ENCODE results near the gene KCNJ6.

Gene KCNJ6

GRCh38 chr21:37861561-37861960, 54.7 kb downstream of the KCNJ6 start:
- TF ChIP-seq, protein P1, sequence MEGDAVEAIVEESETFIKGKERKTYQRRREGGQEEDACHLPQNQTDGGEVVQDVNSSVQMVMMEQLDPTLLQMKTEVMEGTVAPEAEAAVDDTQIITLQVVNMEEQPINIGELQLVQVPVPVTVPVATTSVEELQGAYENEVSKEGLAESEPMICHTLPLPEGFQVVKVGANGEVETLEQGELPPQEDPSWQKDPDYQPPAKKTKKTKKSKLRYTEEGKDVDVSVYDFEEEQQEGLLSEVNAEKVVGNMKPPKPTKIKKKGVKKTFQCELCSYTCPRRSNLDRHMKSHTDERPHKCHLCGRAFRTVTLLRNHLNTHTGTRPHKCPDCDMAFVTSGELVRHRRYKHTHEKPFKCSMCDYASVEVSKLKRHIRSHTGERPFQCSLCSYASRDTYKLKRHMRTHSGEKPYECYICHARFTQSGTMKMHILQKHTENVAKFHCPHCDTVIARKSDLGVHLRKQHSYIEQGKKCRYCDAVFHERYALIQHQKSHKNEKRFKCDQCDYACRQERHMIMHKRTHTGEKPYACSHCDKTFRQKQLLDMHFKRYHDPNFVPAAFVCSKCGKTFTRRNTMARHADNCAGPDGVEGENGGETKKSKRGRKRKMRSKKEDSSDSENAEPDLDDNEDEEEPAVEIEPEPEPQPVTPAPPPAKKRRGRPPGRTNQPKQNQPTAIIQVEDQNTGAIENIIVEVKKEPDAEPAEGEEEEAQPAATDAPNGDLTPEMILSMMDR (conservative IDR thresholded peaks at IDR 0.05; ENCODE audit: low read depth, low read length): no peak
- H3K4me3 ChIP-seq (ENCODE audit: low read depth, low read length): no peak overlapping the region
- DNase-seq (ENCODE audit: low read depth): no peak

GRCh38 chr21:37860416-37860815, 55.8 kb downstream of the KCNJ6 start:
- no peak overlapping the region for H3K4me3 ChIP-seq (ENCODE audit: low read depth, low read length)
- no peak for DNase-seq (ENCODE audit: low read depth)
- TF ChIP-seq, protein P1 (conservative IDR thresholded peaks at IDR 0.05; ENCODE audit: low read depth, low read length): no peak

GRCh38 chr21:37855647-37856625, 60.3 kb downstream of the KCNJ6 start:
- peak; percentile 64 for DNase-seq (ENCODE audit: low read depth)
- TF ChIP-seq, protein P1 (conservative IDR thresholded peaks at IDR 0.05; ENCODE audit: low read depth, low read length): no peak
- no peak overlapping the region for H3K4me3 ChIP-seq (ENCODE audit: low read depth, low read length)

DNA sequence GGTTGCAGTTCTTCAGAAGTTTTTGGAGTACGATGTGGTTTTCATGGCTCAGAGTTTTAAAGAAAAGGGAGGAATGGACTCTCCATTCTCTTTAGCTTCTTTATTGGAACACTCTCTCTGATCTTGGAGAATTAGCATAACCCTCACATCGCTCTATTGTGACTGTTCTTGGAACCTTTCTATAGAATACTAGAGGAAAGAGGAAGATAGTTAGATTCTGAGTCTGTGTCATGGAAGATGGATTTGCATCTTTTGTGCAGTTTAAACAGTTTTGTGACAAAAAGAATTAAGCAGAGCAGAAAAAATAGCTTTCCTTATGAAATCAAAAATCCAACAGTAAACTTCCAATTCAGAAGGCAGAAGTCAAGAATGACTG, 61.0 kb downstream of the KCNJ6 start:
- TF ChIP-seq, protein P1 (conservative IDR thresholded peaks at IDR 0.05; ENCODE audit: low read depth, low read length): no peak
- no peak for DNase-seq (ENCODE audit: low read depth)
- no peak overlapping the region for H3K4me3 ChIP-seq (ENCODE audit: low read depth, low read length)

DNA sequence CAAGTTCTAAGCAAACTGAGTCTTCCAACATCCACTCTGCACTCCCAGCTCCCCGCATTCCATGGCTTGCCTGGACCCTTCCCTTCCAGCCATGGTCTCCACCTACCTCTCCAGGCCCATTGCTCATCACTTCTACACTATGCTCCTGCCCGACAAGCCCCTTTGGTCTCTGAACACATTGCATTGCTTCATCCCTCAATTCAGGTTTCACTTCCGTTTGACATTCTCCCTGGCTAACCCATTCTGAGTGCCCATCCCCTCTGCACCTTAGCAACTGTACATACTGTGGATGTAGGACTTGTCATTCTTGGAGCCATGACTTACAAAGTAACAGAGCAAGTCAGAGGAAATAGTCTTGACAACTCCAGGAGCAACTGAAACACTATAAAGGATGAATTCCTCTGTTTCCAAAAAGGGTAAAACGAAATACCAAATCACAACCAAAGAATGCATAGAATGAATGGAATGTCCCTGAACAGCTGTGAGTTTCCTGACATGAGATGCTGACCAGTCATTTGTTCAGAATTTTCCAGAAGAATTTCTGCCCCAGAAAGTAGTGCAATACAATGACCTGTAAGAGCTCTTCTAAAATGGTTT, 66.7 kb downstream of the KCNJ6 start:
- DNase-seq (ENCODE audit: low read depth): peak; percentile 83
- no peak overlapping the region for H3K4me3 ChIP-seq (ENCODE audit: low read depth, low read length)
- TF ChIP-seq, protein P1 (conservative IDR thresholded peaks at IDR 0.05; ENCODE audit: low read depth, low read length): no peak

DNA sequence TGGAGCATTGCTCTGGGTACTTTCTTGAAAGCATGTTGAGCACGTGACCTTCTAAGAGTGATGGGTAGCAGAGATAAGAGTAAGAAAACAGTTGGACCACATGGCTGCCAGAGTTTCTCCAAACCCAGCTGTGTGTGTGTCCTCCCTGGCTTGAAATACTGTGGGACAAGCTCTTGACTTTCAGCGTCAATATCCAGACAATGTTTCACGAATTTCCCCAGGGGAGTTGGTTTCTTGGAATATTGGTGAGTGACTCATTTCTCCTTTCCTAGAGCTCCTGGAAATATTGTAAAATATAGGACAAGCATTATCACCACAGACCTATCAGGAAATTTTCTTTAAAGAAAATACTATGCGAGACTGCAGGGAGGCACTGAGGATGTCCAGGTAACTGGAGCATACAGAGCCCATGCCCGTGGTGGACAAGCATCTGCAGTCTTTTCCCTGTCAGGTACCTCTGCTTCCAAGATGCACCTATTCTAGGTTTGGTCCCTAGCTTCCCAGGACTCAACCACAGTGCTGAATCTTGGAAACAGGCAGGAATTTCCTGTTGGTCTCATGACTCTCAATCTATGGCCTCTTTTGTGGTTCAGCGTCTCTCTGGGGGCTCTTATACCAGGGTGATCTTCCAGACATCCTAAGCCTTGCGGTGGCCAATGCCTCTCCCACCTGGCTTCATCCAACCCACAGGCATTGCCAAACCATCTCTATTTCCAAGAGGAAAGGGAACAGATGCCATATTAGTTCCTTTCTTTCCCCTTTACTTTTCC, 67.4 kb downstream of the KCNJ6 start:
- TF ChIP-seq, protein P1 (conservative IDR thresholded peaks at IDR 0.05; ENCODE audit: low read depth, low read length): no peak
- no peak overlapping the region for H3K4me3 ChIP-seq (ENCODE audit: low read depth, low read length)
- DNase-seq (ENCODE audit: low read depth): no peak
